GM18507 (cell line): Measurements from ENCODE around the gene FGF22.

ENCODE experiments used
- DNase-seq: peaks from one replicate; pipeline ENCODE4 v3.0.0; 2011; ENCODE audit warnings: low read depth; ENCODE audit not compliant: insufficient read length; ENCODE audit errors: extremely low spot score
- FAIRE-seq: peaks from 2 replicates; lab custom pipeline; 2011; peaks lifted over from hg19 to GRCh38; lab: Jason Lieb, UNC

Gene FGF22

GRCh38 chr19:638906-639252 is 800 bp upstream of the FGF22 start:
- no peak for DNase-seq
- no peak for FAIRE-seq

GRCh38 chr19:640161-640558 is 481 bp downstream of the FGF22 start:
- DNase-seq, result no peak
- no peak for FAIRE-seq

- FAIRE-seq, result no peak
- DNase-seq, result no peak
Measured at GRCh38 chr19:640606-641189, 1.0 kb downstream of the FGF22 start.

- FAIRE-seq, result no peak
Measured at GRCh38 chr19:641702-642101, 2.0 kb downstream of the FGF22 start.

GRCh38 chr19:642767-643727 is 3.4 kb downstream of the FGF22 start:
- FAIRE-seq (no peak), DNase-seq (no peak)

More at GRCh38 chr19:641702-642101, 2.0 kb downstream of the FGF22 start:
- DNase-seq, result no peak

GRCh38 chr19:643736-644135 is 4.1 kb downstream of the FGF22 start:
- FAIRE-seq, result no peak
- no peak for DNase-seq

- DNase-seq (no peak), FAIRE-seq (no peak)
Measured at GRCh38 chr19:644363-644762, 4.7 kb downstream of the FGF22 start.

- DNase-seq, result no peak
- no peak for FAIRE-seq
Measured at GRCh38 chr19:644789-645188, 5.1 kb downstream of the FGF22 start.

- FAIRE-seq, result no peak
- no peak for DNase-seq
Measured at GRCh38 chr19:645912-646778, 6.5 kb downstream of the FGF22 start.

- no peak for DNase-seq
- FAIRE-seq, result no peak
Measured at GRCh38 chr19:646779-647565, 7.3 kb downstream of the FGF22 start.

- no peak for DNase-seq
- no peak for FAIRE-seq
Measured at GRCh38 chr19:647566-648284, 8.0 kb downstream of the FGF22 start.

GRCh38 chr19:648305-648704 is 8.6 kb downstream of the FGF22 start:
- no peak for FAIRE-seq
- DNase-seq, result no peak

- FAIRE-seq (no peak), DNase-seq (no peak)
Measured at GRCh38 chr19:648904-649801, 9.5 kb downstream of the FGF22 start.

- DNase-seq, result no peak
- no peak for FAIRE-seq
Measured at GRCh38 chr19:650121-650520, 10.4 kb downstream of the FGF22 start.

- FAIRE-seq, result no peak
- no peak for DNase-seq
Measured at GRCh38 chr19:651114-651818, 11.6 kb downstream of the FGF22 start.

- FAIRE-seq, result no peak
- DNase-seq, result no peak
Measured at GRCh38 chr19:651991-652390, 12.3 kb downstream of the FGF22 start.
